Activated CD8-positive, alpha-beta memory T cell treated with anti-CD3 and anti-CD28 coated beads for 36 hours (primary cell): Measurements from ENCODE around the gene DIPK1B. TPM values are rescaled to one million over a fixed set of nuclear protein-coding genes. Genes with fewer than 3 reads are reported as not detected.

Experiments
- CTCF ChIA-PET: fragments of 350-600 bp; sonication (Branson Sonifier 250); formaldehyde crosslinking; loops from one replicate; lab custom pipeline; 2021; ENCODE audit warnings: antibody characterized with exemption; lab: Charles Lee
- POLR2A ChIA-PET: fragments of 350-600 bp; sonication (Branson Sonifier 250); formaldehyde crosslinking; loops from one replicate; lab custom pipeline; 2021; ENCODE audit warnings: antibody characterized with exemption; lab: Charles Lee
- total RNA-seq, 2 experiments: library from RNA; stranded (reverse); gene quantifications; one replicate each; pipeline ENCODE4 v1.2.3, GENCODE V29; 2021

DIPK1B gene
- total RNA-seq, result not detected

- POLR2A ChIA-PET, result no interaction called here
- CTCF ChIA-PET, result interaction anchor here (1.0 to 1.3 kb wide), 3 partner anchors 9 to 15 kb away, joined by 3 to 4 read pairs (median 3); no protein-coding TSS in a partner anchor
Measured at GRCh38 chr9:136711751-136712689, at the start of gene DIPK1B. Gene DIPK1B (plus strand): TSS chr9:136712572. CDS start chr9:136712666, 94 bp downstream.

GRCh38 chr9:136662656-136663581, 49.5 kb upstream of the DIPK1B start, which contains the start of gene EGFL7:
Gene EGFL7 (plus strand): TSS chr9:136662916. CDS start chr9:136668283, 5,367 bp downstream.
- CTCF ChIA-PET, result interaction anchor here (1.2 to 1.3 kb wide), 2 partner anchors 14 to 23 kb away, joined by 3 to 6 read pairs; no protein-coding TSS in a partner anchor
- POLR2A ChIA-PET, result no interaction called here

- ChIA-PET CTCF (interaction anchor here (0.9 to 1.3 kb wide), 3 partner anchors 22 to 179 kb away, joined by 3 to 6 read pairs (median 3); no protein-coding TSS in a partner anchor), POLR2A (no interaction called here)
Measured at GRCh38 chr9:136664000-136664915, 48.1 kb upstream of the DIPK1B start.

- POLR2A ChIA-PET, result no interaction called here
- CTCF ChIA-PET, result interaction anchor here (0.6 to 1.2 kb wide), 3 partner anchors 180 to 840 kb away, joined by 3 read pairs; no protein-coding TSS in a partner anchor
Measured at GRCh38 chr9:136665111-136665703, 47.2 kb upstream of the DIPK1B start.

GRCh38 chr9:136665704-136666371, 46.5 kb upstream of the DIPK1B start:
- ChIA-PET POLR2A (no interaction called here), CTCF (interaction anchor here (0.6 to 1.3 kb wide), 4 partner anchors 11 to 839 kb away, joined by 3 to 4 read pairs (median 4); no protein-coding TSS in a partner anchor)

- POLR2A ChIA-PET, result interaction anchor here (0.5 kb wide), 1 partner anchor 304 kb away, joined by 3 read pairs; no protein-coding TSS in a partner anchor
- CTCF ChIA-PET, result interaction anchor here (0.6 to 1.3 kb wide), 4 partner anchors 10 to 421 kb away, joined by 3 to 4 read pairs (median 4); no protein-coding TSS in a partner anchor
Measured at GRCh38 chr9:136666372-136667213, 45.8 kb upstream of the DIPK1B start.

GRCh38 chr9:136667214-136667939, 45.0 kb upstream of the DIPK1B start:
- POLR2A ChIA-PET, result interaction anchor here (0.5 kb wide), 1 partner anchor 305 kb away, joined by 3 read pairs; no protein-coding TSS in a partner anchor
- CTCF ChIA-PET, result interaction anchor here (0.6 to 1.3 kb wide), 3 partner anchors 30 to 421 kb away, joined by 3 to 4 read pairs (median 3); no protein-coding TSS in a partner anchor

GRCh38 chr9:136667940-136668760, 44.2 kb upstream of the DIPK1B start:
- ChIA-PET POLR2A (no interaction called here), CTCF (no interaction called here)

- ChIA-PET POLR2A (no interaction called here), CTCF (no interaction called here)
Measured at GRCh38 chr9:136668983-136669790, 43.2 kb upstream of the DIPK1B start.

- CTCF ChIA-PET, result no interaction called here
Measured at GRCh38 chr9:136669791-136670464, 42.4 kb upstream of the DIPK1B start.

GRCh38 chr9:136670576-136671253, 41.7 kb upstream of the DIPK1B start:
- ChIA-PET CTCF (interaction anchor here (0.9 to 2.7 kb wide), 8 partner anchors 12 to 186 kb away, joined by 3 to 13 read pairs (median 6); partner anchors contain the start of gene AGPAT2), POLR2A (no interaction called here)

More at GRCh38 chr9:136669791-136670464, 42.4 kb upstream of the DIPK1B start:
- POLR2A ChIA-PET, result no interaction called here

GRCh38 chr9:136671254-136671614, 41.1 kb upstream of the DIPK1B start:
- CTCF ChIA-PET, result interaction anchor here (0.6 to 2.7 kb wide), 14 partner anchors 9 to 246 kb away, joined by 3 to 13 read pairs (median 4); partner anchors contain the start of gene AGPAT2
- POLR2A ChIA-PET, result interaction anchor here (1.0 kb wide), 1 partner anchor 51 kb away, joined by 3 read pairs; no protein-coding TSS in a partner anchor
